Left colon (tissue), 2 donors: ENCODE measurements around the gene MPC1. TPM values are rescaled to one million over a fixed set of nuclear protein-coding genes. Genes with fewer than 3 reads are reported as not detected.
"Not testable (repeated sequence)": the region's sequence is repeated elsewhere in the genome, so short reads cannot be mapped to it uniquely, and the experiment has no call there.

Source experiments
- ATAC-seq: fragments of 200-7000 bp; cut with Tn5 transposase; one replicate; pipeline ENCODE4 v1.9.1; 2020; ENCODE audit warnings: mild to moderate bottlenecking, moderate library complexity
- DNase-seq, 2 donors: peaks; one replicate each; pipeline ENCODE4 v3.0.0-alpha.2; 2020
- intact Hi-C, 2 donors: fragments of 100-400 bp; cut with DNase I in 1 of 2; cut with micrococcal nuclease in 1 of 2; formaldehyde crosslinking; loops; one replicate each; pipeline versions ENCODE4 v1.11.2 to v1.14.0; 2022; cut with DNase I, micrococcal nuclease
- total RNA-seq, 2 donors: library from RNA; stranded (reverse); fragmentation: NEBNext Ultra II Directional; extraction: Animal tissue kit (Norgen Biotek cat#: 25700); gene quantifications; one replicate each; pipeline ENCODE4 v1.2.1, GENCODE V29; 2021
- donor health status: DM: no; HTN: no; CAD: no.
- donor health status: DM: yes; HTN: yes; CAD: no.

MPC1 gene
- total RNA-seq, 2 donors from 2014 or later: 124 to 152 TPM

DNA sequence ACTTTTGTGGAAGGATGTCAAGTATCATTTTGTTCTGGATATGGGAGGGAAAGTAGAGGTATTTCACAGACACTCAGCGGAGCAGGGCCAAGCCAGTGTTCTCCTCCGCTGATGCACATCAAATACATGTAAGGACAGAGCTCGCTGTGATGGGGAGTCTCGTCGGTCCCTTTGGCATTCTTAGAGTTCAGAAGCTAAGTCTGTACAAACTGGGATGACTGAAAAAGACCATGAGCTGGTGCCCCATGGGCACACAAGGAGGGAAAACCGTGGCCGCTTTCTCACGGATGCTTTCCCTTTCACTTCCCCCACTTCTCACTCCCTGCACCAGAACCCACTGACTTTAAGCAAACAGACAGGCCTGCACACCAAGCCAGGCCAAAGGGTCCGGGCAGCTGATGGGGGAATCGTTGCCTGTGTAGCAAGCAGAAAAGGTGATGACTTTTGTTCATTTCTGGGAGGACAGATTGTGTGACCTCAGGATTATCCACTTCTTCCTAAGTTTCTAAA lies 27.7 kb upstream of the MPC1 start:
- no peak for DNase-seq
- no peak for ATAC-seq
- intact Hi-C loops: no loop called here

- intact Hi-C loops: no loop called here
- ATAC-seq (peak; percentile 39), DNase-seq (no peak)
Observed at GRCh38 chr6:166408936-166409755, 26.4 kb upstream of the MPC1 start.

DNA sequence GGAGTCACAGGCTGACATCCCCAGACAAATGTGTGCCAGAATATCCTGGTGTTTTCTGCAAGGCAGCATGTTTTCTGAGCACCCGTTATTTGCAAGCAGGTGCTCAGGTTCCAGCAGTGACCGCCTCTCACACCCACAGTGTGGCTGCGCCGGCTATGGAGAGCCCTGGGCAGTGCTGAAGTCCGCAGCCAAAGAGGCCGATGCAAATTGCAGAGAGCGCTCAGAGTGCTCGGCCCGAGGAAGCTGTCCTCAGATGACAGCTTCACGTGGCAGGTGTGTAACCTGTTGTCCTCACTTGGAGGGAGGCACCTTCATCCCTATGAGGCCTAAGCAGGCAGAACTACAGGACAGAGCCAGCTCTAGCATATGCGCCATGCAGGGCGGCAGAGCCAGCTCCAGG lies 23.5 kb upstream of the MPC1 start:
- DNase-seq (no peak), ATAC-seq (no peak)
- intact Hi-C loops: no loop called here

DNA sequence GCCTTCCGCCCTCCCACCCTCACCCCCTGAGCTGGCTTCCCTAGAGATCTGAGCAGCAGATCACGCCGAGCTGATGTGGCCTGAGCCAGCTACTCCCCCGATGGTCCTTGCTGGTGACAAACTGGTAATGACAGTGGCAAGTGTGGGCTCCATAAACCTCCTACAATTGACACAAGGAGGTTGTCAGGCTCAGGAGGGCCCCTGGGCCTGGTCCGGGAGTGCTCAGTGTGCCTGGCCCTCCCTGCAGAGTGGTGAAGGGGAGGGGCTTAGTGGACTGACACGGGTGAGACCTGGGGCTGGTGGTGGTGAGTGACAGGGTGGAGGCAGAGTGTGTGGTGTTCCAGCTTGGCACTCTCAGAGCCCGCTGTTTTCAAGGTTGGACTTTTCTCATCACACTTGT lies 22.6 kb upstream of the MPC1 start:
- no peak for ATAC-seq
- intact Hi-C loops: no loop called here
- no peak for DNase-seq

DNA sequence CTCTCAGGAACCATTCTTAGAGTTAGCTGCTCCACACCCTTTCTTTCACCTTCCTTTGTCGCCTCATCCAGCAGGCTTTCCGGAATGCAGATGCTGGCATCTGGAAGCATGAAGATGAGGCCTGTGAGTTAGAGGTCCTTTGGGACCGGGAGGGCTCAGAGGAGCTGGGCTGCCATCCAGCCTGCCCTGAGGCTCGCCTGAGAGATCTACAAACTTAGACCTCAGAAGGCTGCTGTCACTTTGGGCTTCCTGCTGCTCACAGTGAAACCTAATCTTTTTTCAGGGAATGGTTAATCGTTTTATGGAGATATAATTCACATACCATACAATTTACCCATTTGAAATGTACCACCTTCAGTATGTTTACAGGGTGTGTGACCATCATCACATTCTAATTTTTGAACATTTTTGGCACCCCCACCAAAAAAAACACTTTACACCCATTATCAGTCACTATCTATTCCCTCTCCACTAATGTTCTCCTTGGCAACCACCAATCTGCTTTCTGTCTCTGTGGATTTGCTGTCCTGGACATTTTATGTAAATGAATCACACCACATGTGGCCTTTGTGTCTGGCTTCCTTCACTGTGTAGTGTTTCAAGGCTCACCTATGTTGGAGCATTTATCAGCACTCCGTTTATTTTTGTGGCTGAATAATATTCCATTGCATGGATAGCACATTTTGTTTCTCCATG lies 20.0 kb upstream of the MPC1 start:
- intact Hi-C loops: no loop called here
- DNase-seq: no peak
- no peak for ATAC-seq

- intact Hi-C loops: loop anchor here in 1 of 2 donors (2.0 kb wide), 1 partner anchor 126 kb away; no protein-coding TSS in a partner anchor
- ATAC-seq: peak; percentile 92
- peak; percentile 42 to 67 for DNase-seq
Observed at GRCh38 chr6:166400649-166401250, 18.0 kb upstream of the MPC1 start.

- DNase-seq (no peak), ATAC-seq (peak; percentile 44)
- intact Hi-C loops: loop anchor here in 1 of 2 donors (2.0 kb wide), 1 partner anchor 125 kb away; no protein-coding TSS in a partner anchor
Observed at GRCh38 chr6:166400181-166400580, 17.4 kb upstream of the MPC1 start.

DNA sequence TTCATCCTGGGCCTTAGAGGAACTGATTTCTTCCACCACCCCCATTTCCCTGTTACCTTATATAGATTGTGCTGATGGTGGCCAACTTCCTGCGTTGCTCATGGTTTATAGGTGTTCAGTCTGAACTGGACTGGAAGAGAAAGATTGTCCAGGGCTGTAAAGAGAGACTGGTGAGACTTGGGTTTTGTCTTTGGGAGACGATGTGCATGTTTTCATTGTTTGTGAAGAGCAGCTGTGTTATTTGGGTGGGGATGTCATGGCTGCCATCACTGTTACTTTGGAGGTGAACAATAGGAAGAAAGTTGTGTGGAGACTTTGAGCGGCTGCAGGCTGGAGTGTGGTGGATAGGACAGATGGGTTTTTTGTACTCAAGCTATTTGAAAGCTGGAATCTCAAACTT lies 15.6 kb upstream of the MPC1 start:
- DNase-seq: no peak
- no peak for ATAC-seq
- intact Hi-C loops: loop anchor here in 1 of 2 donors (10.0 kb wide), 1 partner anchor 124 kb away; no protein-coding TSS in a partner anchor

DNA sequence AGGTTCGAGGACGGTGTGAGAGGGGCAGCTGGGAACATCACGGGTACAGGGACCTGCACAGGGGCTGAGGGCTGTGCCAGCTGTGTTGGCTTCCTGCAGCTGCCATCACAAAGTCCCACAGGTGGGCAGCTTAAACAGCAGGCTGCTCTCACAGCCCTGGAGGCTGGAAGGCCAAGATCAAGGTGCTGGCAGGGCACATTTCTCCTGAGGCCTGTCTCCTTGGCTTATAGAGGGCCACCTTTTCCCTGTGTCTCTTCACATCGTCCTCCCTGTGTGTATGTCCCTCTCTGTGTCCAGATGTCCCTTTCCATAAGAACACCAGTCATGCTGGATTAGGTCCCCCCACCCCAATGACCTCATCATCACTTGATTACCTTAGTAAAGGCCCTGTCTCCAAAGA lies 15.1 kb upstream of the MPC1 start:
- intact Hi-C loops: loop anchor here in 1 of 2 donors (10.0 kb wide), 1 partner anchor 123 kb away; no protein-coding TSS in a partner anchor
- DNase-seq (no peak), ATAC-seq (no peak)

- ATAC-seq (no peak), DNase-seq (no peak)
- intact Hi-C loops: loop anchor here in 1 of 2 donors (10.0 kb wide), 1 partner anchor 121 kb away; no protein-coding TSS in a partner anchor
Observed at GRCh38 chr6:166395778-166396177, 13.0 kb upstream of the MPC1 start.

DNA sequence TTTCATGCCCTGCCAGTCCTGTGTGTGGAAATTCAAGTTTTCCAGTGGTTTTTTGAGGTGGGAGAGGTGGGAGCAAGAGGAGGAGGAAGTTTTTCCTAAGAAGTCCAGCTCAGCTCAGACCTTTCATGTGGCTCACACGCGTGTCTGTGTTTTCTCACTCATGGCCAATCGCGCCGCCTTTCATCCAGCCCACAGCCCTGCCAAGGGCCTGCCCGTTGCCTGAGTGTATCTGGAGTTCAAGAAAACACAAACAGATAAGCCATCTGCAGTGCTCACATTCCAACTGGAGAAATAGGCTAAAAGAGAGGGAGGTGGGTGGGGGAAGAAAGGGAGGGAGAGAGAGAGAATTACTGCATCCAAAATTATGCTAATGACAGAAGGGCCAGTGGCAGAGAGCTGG lies 12.6 kb upstream of the MPC1 start:
- no peak for ATAC-seq
- intact Hi-C loops: loop anchor here in 1 of 2 donors (10.0 kb wide), 1 partner anchor 121 kb away; no protein-coding TSS in a partner anchor

GRCh38 chr6:166394036-166394892 lies 11.5 kb upstream of the MPC1 start:
- ATAC-seq (no peak), DNase-seq (no peak)
- intact Hi-C loops: loop anchor here in 1 of 2 donors (10.0 kb wide), 1 partner anchor 119 kb away; no protein-coding TSS in a partner anchor

More for the DNA sequence above, 12.6 kb upstream of the MPC1 start:
- DNase-seq: no peak

DNA sequence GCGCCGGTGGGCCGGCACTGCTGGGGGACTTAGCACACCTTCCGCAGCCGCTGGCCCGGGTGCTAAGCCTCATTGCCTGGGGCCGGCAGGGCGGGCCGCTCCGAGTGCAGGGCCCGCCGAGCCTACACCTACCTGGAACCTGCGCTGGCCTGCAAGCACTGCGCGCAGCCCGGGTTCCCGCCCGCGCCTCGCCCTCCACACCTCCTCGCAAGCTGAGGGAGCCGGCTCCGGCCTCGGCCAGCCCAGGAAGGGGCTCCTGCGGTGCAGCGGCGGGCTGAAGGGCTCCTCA lies 10.7 kb upstream of the MPC1 start:
- DNase-seq (no peak), ATAC-seq (no peak)
- intact Hi-C loops: loop anchor here in 1 of 2 donors (10.0 kb wide), 1 partner anchor 119 kb away; no protein-coding TSS in a partner anchor

DNA sequence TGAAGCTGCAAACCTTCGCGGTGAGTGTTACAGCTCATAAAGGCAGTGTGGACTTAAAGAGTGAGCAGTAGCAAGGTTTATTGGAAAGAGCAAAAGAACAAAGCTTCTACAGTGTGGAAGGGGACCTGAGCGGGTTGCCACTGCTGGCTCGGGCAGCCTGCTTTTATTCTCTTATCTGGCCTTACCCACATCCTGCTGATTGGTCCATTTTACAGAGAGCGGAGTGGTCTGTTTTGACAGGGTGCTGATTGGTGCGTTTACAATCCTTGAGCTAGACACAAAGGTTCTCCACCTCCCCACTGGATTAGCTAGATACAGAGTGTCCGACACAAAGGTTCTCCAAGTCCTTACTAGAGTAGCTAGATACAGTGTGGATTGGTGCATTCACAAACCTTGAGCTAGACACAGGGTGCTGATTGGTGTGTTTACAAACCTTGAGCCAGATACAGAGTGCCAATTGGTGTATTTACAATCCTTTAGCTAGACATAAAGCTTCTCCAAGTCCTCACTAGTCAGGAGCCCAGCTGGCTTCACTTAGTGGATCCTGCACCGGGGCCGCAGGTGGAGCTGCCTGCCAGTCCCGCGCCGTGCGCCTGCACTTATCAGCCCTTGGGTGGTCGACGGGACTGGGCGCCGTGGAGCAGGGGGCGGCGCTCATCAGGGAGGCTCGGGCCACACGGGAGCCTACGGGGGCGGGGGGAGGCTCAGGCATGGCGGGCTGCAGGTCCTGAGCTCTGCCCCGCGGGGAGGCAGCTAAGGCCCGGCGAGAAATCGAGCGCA lies 10.2 kb upstream of the MPC1 start:
- ATAC-seq, DNase-seq: not testable (repeated sequence)
- intact Hi-C loops: loop anchor here in 1 of 2 donors (10.0 kb wide), 1 partner anchor 118 kb away; no protein-coding TSS in a partner anchor

DNA sequence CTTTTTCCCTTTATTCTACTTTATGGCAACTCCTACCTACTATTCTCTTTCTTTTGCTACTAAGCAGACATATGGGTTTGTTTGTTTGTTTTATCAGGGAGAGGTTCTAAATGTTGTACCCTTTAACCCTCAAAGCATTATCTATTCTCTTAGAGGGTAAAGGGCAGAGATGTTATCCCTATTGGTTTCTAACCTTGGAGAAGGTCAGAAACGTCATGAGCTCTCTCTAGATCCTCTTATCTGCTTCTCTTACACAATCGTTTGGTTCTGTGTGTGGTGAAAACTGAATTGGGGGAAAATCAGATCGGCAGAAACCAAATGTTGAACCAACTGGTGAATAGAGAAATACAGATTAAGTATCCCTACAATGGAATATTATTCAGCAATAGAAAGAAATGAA lies 6.4 kb upstream of the MPC1 start:
- DNase-seq (no peak), ATAC-seq (no peak)
- intact Hi-C loops: loop anchor here in 1 of 2 donors (5.0 kb wide), 1 partner anchor 47 kb away; the partner anchor contains the start of gene SFT2D1

DNA sequence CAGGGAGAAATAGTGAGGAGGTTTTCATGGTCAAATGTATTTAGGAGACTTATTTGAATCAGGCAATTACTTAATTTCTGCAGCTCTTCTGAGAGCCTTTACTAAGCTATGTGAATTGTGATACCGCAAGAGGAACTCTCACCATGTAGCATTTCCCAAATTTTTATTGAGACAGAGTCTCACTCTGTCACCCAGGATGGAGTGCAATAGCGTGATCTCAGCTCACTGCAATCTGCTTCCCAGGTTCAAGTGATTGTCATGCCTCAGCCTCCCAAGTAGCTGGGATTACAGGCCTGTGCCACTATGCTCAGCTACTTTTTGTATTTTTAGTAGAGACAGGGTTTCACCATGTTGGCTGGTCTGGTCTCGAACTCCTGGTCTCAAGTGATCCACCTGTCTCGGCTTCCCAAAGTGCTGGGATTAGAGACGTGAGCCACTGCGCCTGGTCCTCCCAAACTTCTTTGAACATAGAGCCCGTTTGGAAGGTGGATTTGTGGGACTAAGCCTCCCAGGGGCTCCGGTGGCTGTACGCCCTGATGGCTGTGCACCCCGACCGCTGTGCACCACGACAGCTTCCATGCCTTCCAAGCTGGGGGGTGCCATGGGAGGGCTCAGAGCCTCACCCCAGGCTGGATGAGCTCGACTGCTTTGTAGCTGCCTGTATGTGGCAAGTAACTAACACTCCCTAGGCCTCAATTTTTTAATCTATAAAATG lies 5.7 kb upstream of the MPC1 start:
- intact Hi-C loops: loop anchor here in 1 of 2 donors (5.0 kb wide), 1 partner anchor 46 kb away; the partner anchor contains the start of gene SFT2D1
- ATAC-seq (no peak), DNase-seq (no peak)
